Caco-2 (cell line): Measurements from ENCODE around the gene ARSI. TPM values are rescaled to one million over a fixed set of nuclear protein-coding genes. Genes with fewer than 3 reads are reported as not detected.

Experiments
- BruUV-seq: library from RNA; stranded (reverse); fragments of 400-500 nt; replicated peaks from 2 replicates; lab custom pipeline; 2021; lab: Mats Ljungman, UMichigan
- CTCF ChIA-PET: fragments of 300-600 bp; sonication (Branson Sonifier 250); formaldehyde crosslinking; loops from one replicate; lab custom pipeline; 2022; ENCODE audit warnings: antibody characterized with exemption; lab: Charles Lee
- POLR2A ChIA-PET: fragments of 300-600 bp; sonication (Branson Sonifier 250); formaldehyde crosslinking; loops from one replicate; lab custom pipeline; 2022; ENCODE audit warnings: antibody characterized with exemption; lab: Charles Lee
- DNase-seq, 2 experiments: peaks; one replicate each; pipeline versions ENCODE4 v3.0.0 to v3.0.0-alpha.2; 2020 to 2022
- H3K27me3 ChIP-seq: replicated peaks from 2 replicates; pipeline ENCODE4 v1.6.0; 2011; ENCODE audit warnings: low read length; ENCODE audit not compliant: control insufficient read depth, insufficient read depth
- H3K36me3 ChIP-seq: 2 replicates; pipeline ENCODE4 v1.5.1; 2011; ENCODE audit warnings: low read length; ENCODE audit not compliant: control insufficient read depth, insufficient read depth
- H3K4me1 ChIP-seq: fragments of 250-450 bp; sonication (Bioruptor Pico); 2 replicates; pipeline ENCODE4 v1.5.1; 2020; ENCODE audit warnings: mild to moderate bottlenecking
- H3K4me3 ChIP-seq: 2 replicates; pipeline ENCODE4 v1.5.1; 2011; ENCODE audit warnings: low read depth, mild to moderate bottlenecking, control low read depth, low read length
- H3K9me3 ChIP-seq: fragments of 250-450 bp; sonication (Bioruptor Pico); 2 replicates; pipeline ENCODE4 v1.5.1; 2020; ENCODE audit warnings: mild to moderate bottlenecking, moderate library complexity
- H3K27ac Mint-ChIP-seq: one replicate; pipeline ENCODE4 v1.8.0; 2022; ENCODE audit warnings: mixed read lengths; ENCODE audit not compliant: unreplicated experiment
- H3K27me3 Mint-ChIP-seq: one replicate; pipeline ENCODE4 v1.8.0; 2022; ENCODE audit warnings: mixed read lengths; ENCODE audit not compliant: insufficient read depth, unreplicated experiment
- H3K36me3 Mint-ChIP-seq: one replicate; pipeline ENCODE4 v1.8.0; 2022; ENCODE audit warnings: mild to moderate bottlenecking, mixed read lengths; ENCODE audit not compliant: insufficient read depth, unreplicated experiment
- H3K4me1 Mint-ChIP-seq: one replicate; pipeline ENCODE4 v1.8.0; 2022; ENCODE audit warnings: low read depth, mixed read lengths; ENCODE audit not compliant: unreplicated experiment
- H3K4me3 Mint-ChIP-seq: one replicate; pipeline ENCODE4 v1.8.0; 2022; ENCODE audit warnings: mild to moderate bottlenecking, moderate library complexity, mixed read lengths; ENCODE audit not compliant: unreplicated experiment
- H3K9me3 Mint-ChIP-seq: one replicate; pipeline ENCODE4 v1.8.0; 2022; ENCODE audit warnings: mixed read lengths; ENCODE audit not compliant: unreplicated experiment
- intact Hi-C: fragments of 100-400 bp; cut with micrococcal nuclease; formaldehyde crosslinking; loops from one replicate; pipeline ENCODE4 v1.10.0; 2022; ENCODE audit not compliant: unreplicated experiment
- total RNA-seq: library from RNA; stranded (reverse); gene quantifications from 2 replicates; pipeline ENCODE4 v1.2.3, GENCODE V29; 2022
- TF ChIP-seq, protein P1 (sequence below), 2 experiments: fragments of 200-600 bp in 1 of 2; IDR thresholded peaks; 1 replicate in 1 of 2; 2 replicates in 1 of 2; pipeline versions ENCODE4 v1.5.1 to v1.8.0; 2011 to 2022; ENCODE audit warnings: antibody characterized with exemption in 1 of 2, control low read depth in 1 of 2, inconsistent platforms in 1 of 2, low read depth in 1 of 2, low read length in 1 of 2, mild to moderate bottlenecking in 1 of 2, moderate library complexity in 1 of 2; ENCODE audit not compliant: insufficient read depth in 1 of 2, severe bottlenecking in 1 of 2, unreplicated experiment in 1 of 2

Gene ARSI
- total RNA-seq, 1 experiment from 2014 or later, result 0.52 TPM

GRCh38 chr5:150305095-150305494, 2.4 kb upstream of the ARSI start:
- no peak overlapping the region for H3K27ac Mint-ChIP-seq
- peaks cover 5% of the 10 kb centered on the region for H3K4me1 ChIP-seq
- H3K4me1 Mint-ChIP-seq, result no peaks in the 10 kb centered on the region
- H3K4me3 Mint-ChIP-seq, result no peak overlapping the region
- CTCF ChIA-PET, result no interaction called here
- H3K9me3 ChIP-seq, result no peaks in the 10 kb centered on the region
- intact Hi-C loops, result no loop called here
- no peak for DNase-seq
- BruUV-seq, result no TSS peak
- no peaks in the 10 kb centered on the region for H3K9me3 Mint-ChIP-seq
- no peaks in the 10 kb centered on the region for H3K36me3 Mint-ChIP-seq
- H3K27me3 ChIP-seq, result no peaks in the 10 kb centered on the region
- H3K36me3 ChIP-seq, result no peaks in the 10 kb centered on the region
- H3K4me3 ChIP-seq, result no peak overlapping the region
- POLR2A ChIA-PET, result no interaction called here
- TF ChIP-seq, protein P1, sequence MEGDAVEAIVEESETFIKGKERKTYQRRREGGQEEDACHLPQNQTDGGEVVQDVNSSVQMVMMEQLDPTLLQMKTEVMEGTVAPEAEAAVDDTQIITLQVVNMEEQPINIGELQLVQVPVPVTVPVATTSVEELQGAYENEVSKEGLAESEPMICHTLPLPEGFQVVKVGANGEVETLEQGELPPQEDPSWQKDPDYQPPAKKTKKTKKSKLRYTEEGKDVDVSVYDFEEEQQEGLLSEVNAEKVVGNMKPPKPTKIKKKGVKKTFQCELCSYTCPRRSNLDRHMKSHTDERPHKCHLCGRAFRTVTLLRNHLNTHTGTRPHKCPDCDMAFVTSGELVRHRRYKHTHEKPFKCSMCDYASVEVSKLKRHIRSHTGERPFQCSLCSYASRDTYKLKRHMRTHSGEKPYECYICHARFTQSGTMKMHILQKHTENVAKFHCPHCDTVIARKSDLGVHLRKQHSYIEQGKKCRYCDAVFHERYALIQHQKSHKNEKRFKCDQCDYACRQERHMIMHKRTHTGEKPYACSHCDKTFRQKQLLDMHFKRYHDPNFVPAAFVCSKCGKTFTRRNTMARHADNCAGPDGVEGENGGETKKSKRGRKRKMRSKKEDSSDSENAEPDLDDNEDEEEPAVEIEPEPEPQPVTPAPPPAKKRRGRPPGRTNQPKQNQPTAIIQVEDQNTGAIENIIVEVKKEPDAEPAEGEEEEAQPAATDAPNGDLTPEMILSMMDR (IDR thresholded peaks at IDR 0.05; ENCODE audit: insufficient read depth in 1 of 2, low read depth in 1 of 2, low read length in 1 of 2, severe bottlenecking in 1 of 2, unreplicated experiment in 1 of 2), result no peak
- H3K27me3 Mint-ChIP-seq, result no peaks in the 10 kb centered on the region

DNA sequence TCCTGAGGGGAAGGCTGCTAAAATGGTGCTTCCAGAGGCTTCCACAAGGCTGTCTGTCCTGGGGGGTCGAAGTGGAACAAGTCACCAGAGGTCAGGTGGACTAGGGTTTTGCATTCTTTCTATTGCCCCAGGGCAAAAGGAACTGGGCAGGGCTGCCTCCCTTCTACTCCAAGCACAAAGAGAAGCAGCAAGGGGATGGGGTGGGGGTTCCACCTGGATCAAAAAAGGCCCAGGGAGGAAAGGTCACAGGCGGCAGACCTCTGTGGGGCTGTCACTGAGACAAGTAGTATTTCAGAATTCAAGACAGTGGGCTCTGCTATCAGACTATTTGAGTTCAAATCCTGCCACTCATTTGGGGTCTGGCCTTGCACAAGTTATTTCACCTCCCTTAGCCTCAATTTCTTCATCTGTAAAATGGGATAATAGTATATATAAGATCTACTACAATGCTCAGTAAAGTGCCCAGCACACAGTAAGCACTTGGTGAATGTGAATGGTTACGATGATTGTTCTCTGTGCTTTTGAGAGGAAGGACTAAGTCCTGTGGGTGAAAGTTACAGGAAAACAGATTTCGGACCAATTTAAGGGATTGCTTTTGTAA, 1.9 kb upstream of the ARSI start:
- ChIA-PET POLR2A (no interaction called here), CTCF (no interaction called here)
- no peak for DNase-seq
- no peak overlapping the region for H3K4me3 Mint-ChIP-seq
- peaks cover 5% of the 10 kb centered on the region for H3K4me1 ChIP-seq
- no peaks in the 10 kb centered on the region for H3K27me3 ChIP-seq
- no peak overlapping the region for H3K27ac Mint-ChIP-seq
- H3K4me1 Mint-ChIP-seq, result no peaks in the 10 kb centered on the region
- H3K27me3 Mint-ChIP-seq, result no peaks in the 10 kb centered on the region
- no peaks in the 10 kb centered on the region for H3K36me3 ChIP-seq
- H3K9me3 ChIP-seq, result no peaks in the 10 kb centered on the region
- H3K9me3 Mint-ChIP-seq, result no peaks in the 10 kb centered on the region
- H3K4me3 ChIP-seq, result no peak overlapping the region
- intact Hi-C loops, result no loop called here
- H3K36me3 Mint-ChIP-seq, result no peaks in the 10 kb centered on the region
- TF ChIP-seq, protein P1 (IDR thresholded peaks at IDR 0.05; ENCODE audit: insufficient read depth in 1 of 2, low read depth in 1 of 2, low read length in 1 of 2, severe bottlenecking in 1 of 2, unreplicated experiment in 1 of 2), result no peak
- no TSS peak for BruUV-seq

DNA sequence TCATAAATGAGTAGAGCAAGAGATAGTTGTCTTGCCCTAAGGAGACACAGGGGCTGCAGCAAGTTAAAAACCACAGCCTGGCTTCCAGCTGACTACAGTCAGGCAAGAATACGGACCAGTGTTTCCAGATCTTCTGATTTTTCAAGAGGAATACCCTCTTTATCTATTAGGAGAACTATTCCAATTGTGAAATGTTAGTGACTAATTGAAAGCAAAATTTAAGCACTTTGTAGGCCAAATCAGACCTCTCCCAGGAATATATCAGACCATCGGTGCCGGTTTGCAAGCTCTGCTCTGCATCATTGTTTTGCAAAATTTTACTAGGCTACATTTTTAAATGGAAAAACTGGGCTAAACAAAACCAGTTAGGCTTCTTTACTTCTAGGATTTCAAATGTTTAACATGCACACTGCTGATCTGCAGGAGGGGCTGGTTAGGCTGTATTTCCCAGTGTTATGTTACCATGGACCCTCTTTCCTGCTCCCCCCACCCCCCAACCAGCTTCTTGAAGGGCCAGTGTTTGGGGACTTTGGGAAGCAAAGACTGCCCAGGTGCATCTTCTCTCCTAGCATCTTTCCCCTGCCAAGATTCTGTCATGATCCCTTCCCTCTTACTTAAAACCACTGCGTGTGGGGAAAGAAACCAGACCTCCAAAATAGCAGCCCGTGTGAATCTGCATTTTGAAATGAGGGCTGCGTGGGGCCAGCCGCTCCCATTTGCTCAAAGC, 1.1 kb upstream of the ARSI start:
- TF ChIP-seq, protein P1 (IDR thresholded peaks at IDR 0.05; ENCODE audit: insufficient read depth in 1 of 2, low read depth in 1 of 2, low read length in 1 of 2, severe bottlenecking in 1 of 2, unreplicated experiment in 1 of 2), result no peak
- CTCF ChIA-PET, result no interaction called here
- DNase-seq, result no peak
- Histone ChIP-seq H3K27me3 (no peaks in the 10 kb centered on the region), H3K9me3 (no peaks in the 10 kb centered on the region), H3K4me1 (peaks cover 5% of the 10 kb centered on the region), H3K4me3 (no peak overlapping the region), H3K36me3 (no peaks in the 10 kb centered on the region)
- H3K27me3 Mint-ChIP-seq, result no peaks in the 10 kb centered on the region
- no peak overlapping the region for H3K27ac Mint-ChIP-seq
- no peaks in the 10 kb centered on the region for H3K4me1 Mint-ChIP-seq
- no TSS peak for BruUV-seq
- POLR2A ChIA-PET, result no interaction called here
- H3K36me3 Mint-ChIP-seq, result no peaks in the 10 kb centered on the region
- intact Hi-C loops, result loop anchor here (2.0 kb wide), 1 partner anchor 47 kb away; no protein-coding TSS in a partner anchor
- H3K9me3 Mint-ChIP-seq, result no peaks in the 10 kb centered on the region
- no peak overlapping the region for H3K4me3 Mint-ChIP-seq
